Activated CD4-positive, alpha-beta memory T cell treated with anti-CD3 and anti-CD28 coated beads, Interleukin-2, amount 10 ng/mL, durations not matched to agents 7 days and 5 days (primary cell): ENCODE data around the gene UBN1. TPM values are rescaled to one million over a fixed set of nuclear protein-coding genes. Genes with fewer than 3 reads are reported as not detected.

ENCODE experiments used
- CTCF ChIA-PET: fragments of 350-600 bp; sonication (Branson Sonifier 250); formaldehyde crosslinking; loops from one replicate; lab custom pipeline; 2021; ENCODE audit warnings: antibody characterized with exemption, inconsistent platforms; lab: Charles Lee
- POLR2A ChIA-PET: fragments of 350-600 bp; sonication (Branson Sonifier 250); formaldehyde crosslinking; loops from one replicate; lab custom pipeline; 2021; ENCODE audit warnings: antibody characterized with exemption; lab: Charles Lee
- DNase-seq: peaks from one replicate; pipeline ENCODE4 v3.0.0-alpha.2; 2020
- H3K27ac Mint-ChIP-seq: one replicate; pipeline ENCODE4 v1.8.0; 2021; ENCODE audit warnings: mild to moderate bottlenecking, mixed read lengths
- H3K27me3 Mint-ChIP-seq: one replicate; pipeline ENCODE4 v1.8.0; 2021; ENCODE audit warnings: mixed read lengths
- H3K36me3 Mint-ChIP-seq: one replicate; pipeline ENCODE4 v1.8.0; 2021; ENCODE audit warnings: low read depth, mixed read lengths
- H3K4me1 Mint-ChIP-seq: one replicate; pipeline ENCODE4 v1.8.0; 2021; ENCODE audit warnings: mixed read lengths
- H3K4me3 Mint-ChIP-seq: one replicate; pipeline ENCODE4 v1.8.0; 2021; ENCODE audit warnings: mild to moderate bottlenecking, mixed read lengths
- H3K9me3 Mint-ChIP-seq: one replicate; pipeline ENCODE4 v1.8.0; 2021; ENCODE audit warnings: mixed read lengths
- total RNA-seq, 2 experiments: library from RNA; stranded (reverse); gene quantifications; one replicate each; pipeline ENCODE4 v1.2.3, GENCODE V29; 2021

Gene UBN1
- total RNA-seq, result 10 to 100 TPM; 39.2 to 39.6 TPM

GRCh38 chr16:4846901-4847773 is at the start of gene UBN1, which contains the start of gene GLYR1:
UBN1 (plus strand) TSS chr16:4847481; CDS start chr16:4852918, 5,437 bp downstream.
GLYR1 (minus strand) TSS chr16:4847288; CDS start chr16:4847265, 23 bp downstream.
- H3K27ac Mint-ChIP-seq, result peak within 1 kb of the TSS; percentile 86
- peak within 1 kb of the TSS; percentile 86 for H3K4me3 Mint-ChIP-seq
- ChIA-PET CTCF (interaction anchor here (1.1 to 1.4 kb wide), 3 partner anchors 13 to 113 kb away, joined by 3 read pairs; partner anchors contain the start of genes ANKS3 and DNAAF8), POLR2A (interaction anchor here (0.6 to 3.8 kb wide), 15 partner anchors 11 to 431 kb away, joined by 3 to 18 read pairs (median 4); partner anchors contain the start of genes ANKS3, CORO7, DNAAF8 and ROGDI)
- no peaks in the 10 kb centered on the region for H3K9me3 Mint-ChIP-seq
- peaks cover 38% of the 10 kb centered on the region for H3K36me3 Mint-ChIP-seq
- H3K4me1 Mint-ChIP-seq, result peaks cover 59% of the 10 kb centered on the region
- no peaks in the 10 kb centered on the region for H3K27me3 Mint-ChIP-seq
- peak; percentile 100 for DNase-seq

GRCh38 chr16:4797805-4798252 is 49.5 kb upstream of the UBN1 start:
- H3K36me3 Mint-ChIP-seq, result no peaks in the 10 kb centered on the region

GRCh38 chr16:4798456-4798855 is 48.8 kb upstream of the UBN1 start:
- Mint-ChIP-seq H3K4me3 (no peak overlapping the region), H3K4me1 (peaks cover 20% of the 10 kb centered on the region), H3K27ac (no peak overlapping the region), H3K9me3 (no peaks in the 10 kb centered on the region), H3K27me3 (no peaks in the 10 kb centered on the region), H3K36me3 (no peaks in the 10 kb centered on the region)
- DNase-seq, result no peak
- CTCF ChIA-PET, result no interaction called here
- POLR2A ChIA-PET, result interaction anchor here (0.9 kb wide), 1 partner anchor 122 kb away, joined by 3 read pairs; no protein-coding TSS in a partner anchor

More at GRCh38 chr16:4797805-4798252, 49.5 kb upstream of the UBN1 start:
- DNase-seq, result no peak
- Mint-ChIP-seq H3K4me3 (no peak overlapping the region), H3K27me3 (no peaks in the 10 kb centered on the region), H3K4me1 (peaks cover 14% of the 10 kb centered on the region), H3K27ac (no peak overlapping the region), H3K9me3 (no peaks in the 10 kb centered on the region)
- ChIA-PET POLR2A (no interaction called here), CTCF (no interaction called here)

- Mint-ChIP-seq H3K9me3 (no peaks in the 10 kb centered on the region), H3K4me3 (no peak overlapping the region), H3K36me3 (peaks cover 3% of the 10 kb centered on the region), H3K27me3 (no peaks in the 10 kb centered on the region), H3K27ac (no peak overlapping the region), H3K4me1 (peaks cover 23% of the 10 kb centered on the region)
- ChIA-PET CTCF (no interaction called here), POLR2A (interaction anchor here (0.6 to 1.0 kb wide), 3 partner anchors 16 to 123 kb away, joined by 3 to 5 read pairs (median 4); partner anchors contain the start of gene GLYR1)
- DNase-seq, result no peak
Observed at GRCh38 chr16:4799171-4799855, 48.0 kb upstream of the UBN1 start.

GRCh38 chr16:4800290-4801041 is 46.8 kb upstream of the UBN1 start:
- CTCF ChIA-PET, result no interaction called here
- Mint-ChIP-seq H3K27ac (peak overlapping the region; percentile 57), H3K4me1 (peaks cover 23% of the 10 kb centered on the region), H3K4me3 (peak overlapping the region; percentile 53), H3K27me3 (no peaks in the 10 kb centered on the region), H3K36me3 (peaks cover 12% of the 10 kb centered on the region), H3K9me3 (no peaks in the 10 kb centered on the region)
- DNase-seq, result no peak
- POLR2A ChIA-PET, result interaction anchor here (1.7 kb wide), 1 partner anchor 31 kb away, joined by 6 read pairs; no protein-coding TSS in a partner anchor

- Mint-ChIP-seq H3K36me3 (peaks cover 15% of the 10 kb centered on the region), H3K27ac (peak overlapping the region; percentile 61), H3K4me1 (peaks cover 23% of the 10 kb centered on the region), H3K27me3 (no peaks in the 10 kb centered on the region), H3K4me3 (peak overlapping the region; percentile 76), H3K9me3 (no peaks in the 10 kb centered on the region)
- ChIA-PET CTCF (interaction anchor here (0.5 to 1.9 kb wide), 3 partner anchors 67 to 177 kb away, joined by 4 to 9 read pairs (median 8); partner anchors contain the start of genes ANKS3, DNAAF8 and MGRN1), POLR2A (interaction anchor here (1.3 to 1.7 kb wide), 5 partner anchors 32 to 262 kb away, joined by 3 to 6 read pairs (median 4); partner anchors contain the start of genes CDIP1 and MGRN1)
- no peak for DNase-seq
Observed at GRCh38 chr16:4801051-4801961, 46.0 kb upstream of the UBN1 start.

- H3K36me3 Mint-ChIP-seq, result peaks cover 16% of the 10 kb centered on the region
- peaks cover 23% of the 10 kb centered on the region for H3K4me1 Mint-ChIP-seq
- ChIA-PET CTCF (interaction anchor here (0.5 to 1.9 kb wide), 6 partner anchors 39 to 297 kb away, joined by 3 to 9 read pairs (median 4); partner anchors contain the start of genes ANKS3, DNAAF8 and MGRN1), POLR2A (interaction anchor here (0.7 to 1.7 kb wide), 12 partner anchors 32 to 263 kb away, joined by 3 to 8 read pairs (median 4); partner anchors contain the start of genes ANKS3, CDIP1, DNAAF8 and GLYR1)
- H3K9me3 Mint-ChIP-seq, result no peaks in the 10 kb centered on the region
- peak; percentile 86 for DNase-seq
- H3K27me3 Mint-ChIP-seq, result no peaks in the 10 kb centered on the region
- peak within 1 kb of the TSS; percentile 79 for H3K4me3 Mint-ChIP-seq
- H3K27ac Mint-ChIP-seq, result peak within 1 kb of the TSS; percentile 61
Observed at GRCh38 chr16:4801962-4802658, 45.2 kb upstream of the UBN1 start, which contains the start of gene ROGDI. ROGDI (minus strand) TSS chr16:4802633; CDS start chr16:4802571, 62 bp downstream.

GRCh38 chr16:4802659-4803287 is 44.5 kb upstream of the UBN1 start:
- H3K4me3 Mint-ChIP-seq, result peak overlapping the region; percentile 79
- H3K4me1 Mint-ChIP-seq, result peaks cover 23% of the 10 kb centered on the region
- CTCF ChIA-PET, result interaction anchor here (0.6 to 1.9 kb wide), 5 partner anchors 39 to 297 kb away, joined by 3 to 9 read pairs (median 4); partner anchors contain the start of genes ANKS3, DNAAF8 and MGRN1
- H3K27me3 Mint-ChIP-seq, result no peaks in the 10 kb centered on the region
- peak overlapping the region; percentile 61 for H3K27ac Mint-ChIP-seq
- H3K9me3 Mint-ChIP-seq, result no peaks in the 10 kb centered on the region
- POLR2A ChIA-PET, result interaction anchor here (0.7 to 1.6 kb wide), 13 partner anchors 8 to 264 kb away, joined by 3 to 8 read pairs (median 3); partner anchors contain the start of genes ANKS3, CDIP1, DNAAF8 and GLYR1
- peaks cover 22% of the 10 kb centered on the region for H3K36me3 Mint-ChIP-seq
- DNase-seq, result peak; percentile 89

GRCh38 chr16:4803401-4803844 is 43.9 kb upstream of the UBN1 start:
- CTCF ChIA-PET, result interaction anchor here (1.5 to 1.9 kb wide), 2 partner anchors 69 to 186 kb away, joined by 3 to 8 read pairs; partner anchors contain the start of genes ANKS3 and DNAAF8
- Mint-ChIP-seq H3K27ac (peak overlapping the region; percentile 16), H3K27me3 (no peaks in the 10 kb centered on the region), H3K9me3 (no peaks in the 10 kb centered on the region), H3K36me3 (peaks cover 23% of the 10 kb centered on the region), H3K4me3 (peak overlapping the region; percentile 79), H3K4me1 (peaks cover 23% of the 10 kb centered on the region)
- DNase-seq, result no peak
- POLR2A ChIA-PET, result interaction anchor here (0.7 to 1.5 kb wide), 8 partner anchors 8 to 231 kb away, joined by 3 to 8 read pairs (median 4); partner anchors contain the start of genes ANKS3, DNAAF8, GLYR1 and MGRN1
